Measurements from ENCODE around the gene ATP8A2.

GRCh38 chr13:25380082-25380481 is 8.3 kb downstream of the ATP8A2 start:
- TF ChIP-seq YY1 (IDR thresholded peaks at IDR 0.05) (no peak), CTCF (IDR thresholded peaks at IDR 0.05; ENCODE audit: low read depth, low read length, missing input control) (no peak), SP1 (IDR thresholded peaks at IDR 0.05) (no peak), JUND (IDR thresholded peaks at IDR 0.05) (no peak)

Measured in liver (tissue), 3 donors.